CD4-positive, alpha-beta T cell treated with Interleukin-6 at 100 ng/mL for 8 hours (primary cell): ENCODE results near the gene LARP4B.

ENCODE experiments used
- DNase-seq: peaks from one replicate; pipeline ENCODE4 v3.0.0-alpha.2; 2020; ENCODE audit warnings: mixed read lengths, low spot score

The LARP4B gene

DNA sequence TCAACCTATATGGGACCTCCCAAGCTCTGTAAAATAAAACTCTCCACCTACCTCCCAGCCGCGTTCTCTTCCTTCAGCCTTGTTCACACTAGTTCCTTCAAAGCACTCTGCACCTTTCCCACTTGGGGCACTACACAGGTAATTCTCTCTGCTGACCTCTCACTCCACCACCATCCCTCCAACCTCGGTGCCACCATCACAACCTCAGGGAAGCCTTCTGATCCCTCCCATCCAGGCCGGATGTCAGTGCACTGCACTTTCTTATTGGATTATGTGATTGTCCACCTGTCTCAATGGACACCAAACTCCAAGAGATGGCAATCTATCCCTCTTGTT lies 7.0 kb downstream of the LARP4B start:
- DNase-seq = no peak

DNA sequence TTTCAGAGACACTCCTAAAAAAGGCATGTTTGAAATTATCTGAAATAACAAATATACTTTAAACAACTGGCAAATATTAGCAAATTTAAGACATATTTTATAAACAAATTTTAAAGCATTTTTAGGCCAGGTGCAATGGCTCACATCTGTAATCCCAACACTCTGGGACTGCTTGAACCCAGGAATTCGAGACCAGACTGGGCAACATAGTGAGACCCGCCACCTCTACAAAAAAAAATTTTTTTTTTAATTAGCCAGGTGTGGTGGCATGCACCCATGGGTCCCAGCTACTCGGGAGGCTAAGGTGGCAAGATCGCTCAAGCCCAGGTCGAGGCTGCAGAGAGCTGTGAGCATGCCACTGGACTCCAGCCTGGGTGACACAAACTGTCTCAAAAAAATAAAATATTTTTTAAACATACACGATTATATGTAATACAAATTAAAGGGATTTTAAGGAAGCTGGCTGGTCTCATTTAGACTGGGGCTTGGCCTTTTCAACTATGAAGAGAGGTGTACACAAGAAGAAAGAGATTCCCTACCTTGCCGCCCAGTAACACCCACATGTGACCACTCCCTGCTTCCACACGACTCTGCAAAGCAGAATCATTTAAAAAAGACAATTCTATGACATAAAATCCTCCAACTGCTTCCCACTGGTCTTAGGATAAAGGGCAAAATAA lies 7.5 kb downstream of the LARP4B start:
- DNase-seq = no peak

DNA sequence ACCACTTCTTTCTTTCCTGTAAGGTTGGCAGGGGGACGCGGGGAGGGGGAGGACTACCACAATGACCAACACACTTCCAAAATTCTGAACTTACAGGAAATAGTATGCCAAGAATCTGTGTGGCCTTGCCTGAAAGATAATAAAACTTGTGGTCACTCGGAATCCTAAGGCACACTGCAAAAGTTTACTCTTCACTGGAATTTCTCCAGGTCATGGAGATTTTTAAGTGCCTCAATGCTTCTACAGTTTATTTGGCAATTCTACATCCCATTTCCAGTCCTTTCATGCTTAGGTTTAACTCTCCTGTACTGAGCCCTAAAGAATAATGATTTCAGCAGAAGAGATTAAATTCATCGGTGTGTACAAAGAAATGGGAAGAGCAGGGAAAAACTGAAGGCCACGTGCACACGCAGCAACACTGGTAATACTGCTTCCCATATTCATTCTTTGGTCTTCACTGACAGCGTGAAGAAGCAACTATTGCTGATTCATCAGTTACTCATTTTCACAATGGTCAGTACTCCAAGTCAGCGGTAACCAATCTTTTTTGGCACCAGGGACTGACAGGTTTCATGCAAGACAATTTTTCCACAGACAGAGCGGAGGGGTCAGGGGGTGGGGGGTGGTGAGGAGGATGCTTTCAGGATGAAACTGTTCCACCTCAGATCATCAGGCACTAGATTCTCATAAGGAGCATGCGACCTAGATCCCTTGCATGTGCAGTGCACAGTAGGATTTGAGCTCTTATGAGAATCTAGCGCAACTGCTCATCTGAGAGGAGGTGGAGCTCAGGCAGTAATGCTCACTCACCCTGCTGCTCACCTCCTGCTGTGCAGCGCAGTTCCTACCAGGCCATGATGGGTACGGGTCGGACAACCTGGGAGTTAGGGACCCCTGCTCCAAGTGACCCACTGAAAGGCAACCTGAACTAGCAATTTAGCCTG lies 9.8 kb downstream of the LARP4B start:
- DNase-seq = no peak

DNA sequence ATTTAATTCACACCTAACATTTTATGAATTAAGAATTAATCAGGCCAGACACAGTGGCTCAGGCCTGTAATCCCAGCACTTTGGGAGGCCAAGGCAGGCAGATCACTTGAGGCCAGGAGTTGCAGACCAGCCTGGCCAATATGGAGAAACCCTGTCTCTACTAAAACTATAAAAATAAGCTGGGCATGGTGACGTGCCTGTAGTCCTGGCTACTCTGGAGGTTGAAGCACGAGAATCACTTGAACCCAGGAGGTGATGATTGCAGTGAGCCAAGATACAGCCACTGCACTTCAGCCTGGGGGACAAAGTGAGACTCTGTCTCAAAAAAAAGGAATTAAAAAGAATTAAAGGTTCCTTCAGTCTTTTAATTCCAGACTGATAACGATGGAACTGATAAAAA lies 11.1 kb downstream of the LARP4B start:
- DNase-seq = no peak

DNA sequence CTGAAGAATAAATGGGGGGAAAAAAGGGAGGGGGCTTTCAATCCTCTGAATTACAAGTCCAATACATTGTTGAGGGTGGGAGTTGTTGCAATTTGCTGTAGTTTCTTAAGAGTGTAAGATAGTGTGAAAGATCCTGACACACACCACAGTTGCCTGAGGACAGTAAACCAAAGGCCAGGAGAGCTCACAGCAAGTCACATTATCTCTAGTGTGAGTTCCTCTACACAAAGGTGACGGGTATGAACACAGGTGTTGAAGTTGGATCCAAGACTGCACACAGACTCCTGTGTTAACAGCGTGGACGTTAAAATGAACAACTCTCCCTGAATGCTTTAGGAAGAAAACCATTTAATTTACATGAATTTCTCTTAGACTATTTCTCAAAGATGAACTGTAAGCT lies 12.0 kb downstream of the LARP4B start:
- DNase-seq = no peak

DNA sequence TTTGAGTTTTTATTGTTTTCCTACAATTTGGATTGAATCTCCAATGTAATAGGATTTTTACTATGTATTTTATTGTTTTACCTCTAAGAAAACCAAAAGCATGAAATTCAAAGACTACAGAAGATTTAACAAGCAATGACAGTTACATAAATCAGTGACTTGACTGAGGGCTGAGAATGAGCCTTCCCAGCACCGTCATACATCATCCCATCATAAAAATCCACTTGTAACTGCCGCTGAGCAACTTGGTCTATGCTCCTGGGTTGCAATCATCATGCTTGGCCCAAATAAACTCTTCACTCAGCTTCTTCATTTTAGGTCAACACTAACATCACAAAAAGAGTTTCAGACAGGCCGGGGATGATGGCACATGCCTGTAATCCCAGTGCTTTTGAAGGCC lies 13.5 kb downstream of the LARP4B start:
- no peak for DNase-seq

DNA sequence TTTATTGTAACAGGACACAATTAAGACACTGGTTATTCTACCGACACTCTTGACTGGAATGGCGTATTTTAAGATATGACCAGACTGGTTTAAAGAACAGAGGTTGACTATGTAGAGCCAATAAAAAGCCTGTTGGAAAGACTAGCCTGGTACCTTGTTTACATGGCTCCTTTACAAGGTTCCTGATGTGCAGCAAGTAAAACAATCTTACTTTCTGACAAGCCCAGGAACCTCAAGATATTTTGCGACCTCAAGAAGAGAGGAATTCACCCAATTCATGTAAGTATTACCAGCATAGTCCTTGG lies 14.1 kb downstream of the LARP4B start:
- no peak for DNase-seq

DNA sequence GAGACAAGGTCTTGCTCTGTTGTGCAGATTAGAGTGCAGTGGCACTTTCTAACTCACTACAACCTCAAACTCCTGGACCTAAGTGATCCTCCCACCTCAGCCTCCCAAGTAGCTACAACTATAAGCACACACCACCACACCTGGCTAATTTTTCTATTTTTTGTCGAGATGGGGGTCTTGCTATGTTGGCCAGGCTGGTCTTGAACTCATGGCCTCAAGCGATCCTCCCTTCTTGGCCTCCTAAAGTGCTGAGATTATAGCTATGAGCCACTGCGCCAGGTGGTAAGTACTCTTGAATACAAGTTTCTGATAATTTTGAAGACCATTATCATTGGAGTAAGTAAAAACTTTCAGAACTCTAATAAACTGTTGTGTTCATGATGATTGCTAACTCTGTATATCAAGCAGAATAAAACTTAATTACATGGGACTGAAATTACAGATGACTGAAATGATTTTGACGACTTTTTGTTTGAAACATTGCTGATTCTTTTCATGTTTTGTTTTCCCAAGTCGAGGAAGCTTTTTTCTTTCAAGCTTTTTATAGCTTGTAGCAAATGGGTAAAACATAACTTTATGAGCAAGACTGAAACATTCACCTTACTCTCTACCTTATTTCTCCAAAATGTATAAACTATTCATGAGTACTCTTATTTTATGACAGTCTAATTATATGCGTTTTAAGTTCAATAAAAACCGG lies 14.6 kb downstream of the LARP4B start:
- no peak for DNase-seq

DNA sequence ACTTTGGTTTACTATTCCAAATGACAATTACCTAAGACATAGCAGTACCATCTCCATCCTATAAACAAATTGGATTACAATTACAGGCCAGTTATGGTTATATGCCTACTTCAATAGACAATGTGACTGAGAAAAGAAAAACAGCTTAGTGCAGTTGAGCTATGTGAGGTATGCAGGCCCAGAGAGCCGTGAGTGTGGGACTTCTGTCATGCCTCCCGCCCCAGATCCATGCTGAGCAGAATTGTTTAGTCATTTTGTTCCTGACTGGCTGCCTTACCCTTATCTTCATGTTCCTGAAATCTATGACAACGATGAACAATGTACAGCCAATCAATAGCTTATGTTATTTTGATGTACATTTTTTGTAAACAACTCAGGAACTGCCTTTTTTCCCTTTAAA lies 21.7 kb downstream of the LARP4B start:
- DNase-seq = no peak

DNA sequence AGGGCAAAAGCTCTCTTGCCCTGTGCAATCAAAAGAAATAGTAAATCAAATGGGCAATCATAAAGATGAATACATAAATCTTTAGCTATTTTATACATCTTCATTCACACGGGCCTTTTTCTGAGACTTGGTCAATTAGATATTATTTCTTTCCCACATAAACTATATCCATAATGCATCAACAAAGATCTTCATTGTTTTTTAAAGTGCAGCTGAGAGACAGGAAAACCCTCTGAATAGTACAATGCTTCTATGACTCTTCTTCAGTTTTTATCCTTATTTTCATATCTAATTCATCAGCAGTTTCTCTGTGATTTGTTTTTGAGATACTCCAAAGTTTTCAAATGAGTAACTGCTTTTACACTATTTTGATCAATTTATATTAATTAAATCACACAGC lies 25.5 kb downstream of the LARP4B start:
- DNase-seq = no peak

DNA sequence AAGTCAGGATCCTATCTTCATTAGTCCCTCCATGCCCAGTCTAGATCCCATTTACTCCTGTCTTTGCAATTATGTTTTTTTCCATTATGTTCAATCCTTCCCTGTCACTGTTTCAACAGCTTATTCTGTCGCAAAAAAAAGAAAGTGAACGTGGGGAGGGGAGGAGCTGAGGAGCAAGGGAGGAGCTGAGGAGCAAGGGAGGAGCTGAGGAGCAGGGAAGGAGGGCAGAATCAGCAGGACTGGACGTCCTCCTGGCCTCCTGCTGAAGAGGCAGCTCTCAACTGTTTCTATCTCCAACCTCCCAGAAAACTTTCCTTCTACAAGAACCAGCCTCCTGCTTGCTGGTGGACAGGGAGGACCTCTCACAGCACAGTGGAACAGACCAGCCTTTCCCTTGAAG lies 26.0 kb downstream of the LARP4B start:
- no peak for DNase-seq

DNA sequence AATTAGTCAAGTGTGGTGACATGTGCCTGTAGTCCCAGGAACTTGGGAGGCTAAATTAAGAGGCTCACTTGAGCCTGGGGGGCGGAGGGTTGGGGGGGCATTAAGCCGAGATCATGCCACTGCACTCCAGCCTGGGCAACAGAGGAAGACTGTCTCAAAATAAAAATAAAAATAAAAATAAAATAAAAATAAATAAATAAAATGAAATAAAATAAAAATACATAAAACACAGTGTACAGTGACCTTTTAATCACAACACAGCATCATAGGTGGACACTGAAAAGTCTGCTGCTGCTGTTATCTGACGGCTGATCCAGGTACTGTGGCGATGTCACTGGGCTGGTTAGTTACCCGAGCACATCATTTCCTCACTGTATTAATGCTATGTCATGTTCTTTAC lies 27.1 kb downstream of the LARP4B start:
- DNase-seq = no peak

DNA sequence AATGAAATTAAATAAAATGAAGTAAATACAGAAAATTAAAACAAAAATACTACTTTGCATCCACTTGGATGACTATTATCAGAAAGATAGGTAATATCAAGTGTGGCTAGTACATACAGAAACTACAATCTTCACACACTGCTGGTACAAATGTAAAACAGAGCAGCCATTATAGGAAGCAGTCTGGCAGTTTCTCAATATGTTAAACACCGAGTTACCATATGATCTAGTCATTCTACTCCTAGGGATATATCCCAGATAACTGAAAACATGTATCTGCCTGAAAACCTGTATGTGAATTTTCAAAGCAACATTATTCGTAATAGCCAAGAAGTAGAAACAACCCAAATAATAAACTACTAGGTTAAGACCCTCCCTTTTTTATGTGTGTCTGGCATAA lies 33.4 kb downstream of the LARP4B start:
- DNase-seq = no peak

DNA sequence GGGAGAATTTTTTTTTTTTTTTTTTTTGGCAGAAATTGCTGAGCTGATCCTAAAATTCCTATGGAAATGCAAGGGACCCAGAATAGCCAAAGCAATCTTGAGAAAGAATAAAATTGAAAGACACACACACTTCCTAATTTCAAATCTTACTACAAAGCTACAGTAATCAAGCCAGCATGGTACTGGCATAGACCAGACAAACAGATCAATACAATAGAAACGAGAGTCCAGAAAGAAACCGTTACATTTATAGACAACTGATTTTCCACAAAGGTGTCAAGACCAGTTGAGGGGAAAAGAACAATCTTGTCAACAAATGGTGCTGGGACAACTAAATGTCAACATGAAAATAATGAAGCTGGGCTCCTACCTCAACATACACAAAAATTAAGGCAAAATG lies 34.5 kb downstream of the LARP4B start:
- no peak for DNase-seq

DNA sequence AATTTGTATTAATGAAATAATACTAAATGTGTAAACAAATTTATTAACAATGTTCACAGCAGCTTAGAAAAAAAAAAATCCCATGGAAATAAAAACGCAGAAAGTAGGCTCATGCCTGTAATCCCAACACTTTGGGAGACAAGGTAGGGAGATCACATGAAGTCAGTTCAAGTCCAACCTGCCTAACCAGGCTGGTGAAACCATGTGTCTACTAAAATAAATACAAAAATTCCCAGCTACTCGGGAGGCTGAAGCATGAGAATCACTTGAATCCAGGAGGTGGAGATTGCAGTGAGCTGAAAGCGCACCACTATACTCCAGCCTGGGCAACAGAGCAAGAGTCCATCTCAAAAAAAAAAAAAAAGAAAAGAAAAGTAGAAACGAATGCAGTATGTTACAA lies 36.2 kb downstream of the LARP4B start:
- no peak for DNase-seq

DNA sequence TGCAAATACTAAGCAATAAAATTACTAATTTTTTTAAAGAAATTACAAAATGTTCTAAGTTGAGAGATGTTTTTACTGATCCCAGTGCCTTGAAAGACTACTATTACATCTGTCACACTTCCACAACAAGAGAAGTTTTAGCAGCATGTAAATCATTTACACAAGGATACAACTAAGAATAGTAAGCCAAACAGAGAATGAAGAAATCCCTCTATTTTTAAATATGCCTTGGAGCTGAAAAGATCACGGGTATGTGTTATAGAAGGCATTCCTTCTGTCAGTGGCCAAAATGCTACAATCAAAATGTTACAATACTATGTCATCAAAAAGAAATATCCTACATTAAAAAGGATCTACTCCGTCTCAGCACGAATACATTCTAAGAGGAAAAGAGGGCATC lies 52.6 kb downstream of the LARP4B start:
- DNase-seq = no peak

DNA sequence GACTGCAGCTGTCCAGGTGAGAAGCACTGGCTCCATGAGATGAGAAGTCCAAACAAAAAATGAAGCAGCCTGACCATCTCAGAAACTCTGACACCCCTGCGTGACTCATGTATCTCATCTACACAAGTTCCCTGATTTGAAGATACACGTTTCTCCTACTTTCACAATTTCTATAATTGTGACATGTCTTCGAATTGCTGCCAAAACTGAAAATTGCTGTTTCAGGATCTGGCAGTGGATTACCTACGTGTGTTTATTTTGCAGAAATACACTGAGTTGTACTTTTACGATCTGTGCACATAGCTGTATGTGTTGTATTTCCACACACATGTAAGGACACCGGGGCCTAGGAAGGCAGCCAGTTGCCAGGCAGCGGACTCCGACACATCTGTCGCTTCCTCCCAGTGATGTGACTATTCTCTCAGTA lies 53.2 kb downstream of the LARP4B start:
- DNase-seq = no peak

DNA sequence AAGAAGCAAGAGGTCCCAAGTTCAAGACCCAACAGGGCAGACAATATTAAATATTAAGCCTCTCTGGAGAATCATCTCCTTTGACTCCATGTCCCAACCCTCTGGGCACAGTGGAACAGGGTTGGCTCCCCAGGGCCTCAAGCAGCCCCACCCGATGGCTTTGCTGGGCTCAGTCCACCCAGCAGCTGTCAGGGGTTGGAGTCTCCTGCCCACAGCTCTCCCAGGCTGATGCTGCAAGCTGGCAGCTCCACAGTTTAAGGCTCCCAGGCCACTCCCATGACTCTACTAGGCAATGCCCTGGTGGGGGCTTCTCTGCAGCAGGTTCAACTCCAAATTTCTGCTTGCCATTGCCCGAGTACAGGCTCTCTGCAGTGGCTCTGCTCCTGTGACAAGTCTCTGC lies 55.1 kb downstream of the LARP4B start:
- no peak for DNase-seq

DNA sequence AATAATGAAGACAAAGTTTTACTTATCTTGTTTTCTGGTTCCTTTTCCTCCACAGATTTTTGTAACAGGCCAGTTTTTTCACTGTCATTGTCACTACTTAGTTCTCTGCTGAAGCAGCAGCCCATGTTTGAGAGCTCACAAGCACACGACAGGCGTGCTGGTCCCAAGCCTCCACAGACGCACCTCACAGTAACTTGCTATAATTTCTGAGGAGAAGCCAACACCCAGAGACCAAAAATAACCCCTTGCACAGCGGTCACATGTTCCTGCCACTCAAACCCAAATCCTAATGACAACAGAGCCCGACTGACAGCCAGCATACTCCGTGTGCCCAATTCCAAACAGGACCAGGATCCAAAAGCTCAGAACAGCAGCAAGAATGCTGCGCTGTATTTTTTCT lies 58.5 kb downstream of the LARP4B start:
- DNase-seq = no peak

DNA sequence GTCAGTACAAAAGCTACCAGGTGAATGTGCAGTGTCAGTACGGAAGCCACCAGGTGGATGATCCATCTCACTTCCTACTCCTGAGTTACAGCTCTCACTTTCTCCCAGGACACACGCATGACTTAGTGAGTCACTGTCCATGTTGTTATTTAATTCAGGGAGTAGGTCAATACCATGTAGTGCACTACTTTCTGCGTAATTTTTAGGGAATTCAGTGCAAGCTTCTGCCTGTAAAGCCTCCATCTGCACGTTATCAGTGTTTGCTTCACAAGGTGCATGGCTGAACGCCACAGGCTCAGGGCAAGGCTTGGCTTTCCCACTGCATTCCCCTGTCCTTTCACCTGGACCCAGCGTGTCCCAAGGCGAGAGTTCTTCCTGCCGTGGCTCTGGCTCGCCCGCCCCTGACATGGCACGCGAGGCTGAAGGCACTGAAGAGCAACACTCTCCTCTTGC lies 59.5 kb downstream of the LARP4B start:
- no peak for DNase-seq

DNA sequence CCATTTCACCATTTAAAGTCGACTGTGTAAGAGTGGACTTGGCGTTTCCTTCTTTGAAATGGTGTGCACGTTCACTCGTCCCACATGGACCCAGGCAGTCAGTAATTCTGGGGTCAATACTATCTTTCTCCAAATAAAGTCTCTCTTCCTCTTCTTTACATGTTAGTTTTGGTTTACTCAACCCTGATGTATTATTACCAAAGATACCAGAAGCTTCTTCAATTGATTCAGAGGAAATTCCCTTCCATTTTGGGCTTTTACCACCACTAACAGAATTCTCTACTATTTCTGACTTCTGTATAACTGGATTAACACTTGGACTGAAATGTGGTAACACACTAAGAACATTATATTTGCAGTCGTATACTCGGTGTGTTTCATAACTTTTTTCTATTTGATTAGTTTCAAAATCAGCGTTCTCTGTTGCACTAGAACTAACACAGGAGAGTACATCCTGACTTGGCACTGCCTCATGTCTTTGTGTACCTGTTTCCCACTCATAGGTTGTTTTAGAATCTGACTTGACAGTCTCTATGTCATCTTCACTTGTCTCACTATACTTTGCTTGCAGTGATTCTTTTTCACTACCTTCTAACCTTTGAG lies 60.8 kb downstream of the LARP4B start:
- no peak for DNase-seq

DNA sequence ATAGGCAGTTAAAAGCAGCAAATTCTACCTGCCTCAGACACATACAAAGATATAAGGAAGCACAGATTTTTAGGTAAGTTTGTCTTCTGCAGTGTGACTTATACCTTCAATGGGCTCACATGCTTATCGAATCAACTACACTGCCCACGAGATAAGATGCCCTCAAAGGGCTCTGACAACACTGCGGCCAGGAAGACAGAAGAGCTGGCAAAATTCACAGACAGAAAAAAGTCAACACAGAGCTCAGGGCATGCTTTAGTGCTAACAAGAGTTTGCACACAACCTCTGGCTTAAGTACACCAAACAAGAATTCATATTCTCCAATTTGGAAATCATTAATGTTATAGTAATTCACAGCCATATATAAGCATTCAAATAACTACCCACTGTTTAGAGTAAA lies 62.3 kb downstream of the LARP4B start:
- no peak for DNase-seq

DNA sequence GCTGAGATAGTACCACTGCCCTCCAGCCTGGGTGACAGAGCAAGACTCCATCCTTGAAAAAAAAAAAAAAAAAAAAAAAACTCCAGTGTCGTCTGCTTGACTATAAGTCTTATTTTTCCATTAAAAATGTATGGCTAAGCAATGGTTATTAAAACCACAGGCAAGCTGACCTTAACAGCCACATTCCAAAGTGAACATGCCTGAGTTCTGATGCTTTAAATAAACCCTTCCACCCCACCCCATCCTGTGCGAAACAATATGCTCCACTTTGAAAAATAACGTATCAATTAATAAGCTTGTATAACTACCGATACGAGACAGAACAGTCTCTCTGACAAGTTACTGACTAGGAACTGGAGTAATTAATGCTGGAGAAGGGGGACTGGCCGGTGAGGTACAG lies 63.7 kb downstream of the LARP4B start:
- no peak for DNase-seq
